AG08395 (cell line): ENCODE data around the gene PPIG.
"Not testable (repeated sequence)": the region's sequence is repeated elsewhere in the genome, so short reads cannot be mapped to it uniquely, and the experiment has no call there.

Experiments
- DNase-seq: peaks from one replicate; pipeline ENCODE4 v3.0.0; 2012; ENCODE audit warnings: mixed read lengths, low spot score

PPIG gene

DNA sequence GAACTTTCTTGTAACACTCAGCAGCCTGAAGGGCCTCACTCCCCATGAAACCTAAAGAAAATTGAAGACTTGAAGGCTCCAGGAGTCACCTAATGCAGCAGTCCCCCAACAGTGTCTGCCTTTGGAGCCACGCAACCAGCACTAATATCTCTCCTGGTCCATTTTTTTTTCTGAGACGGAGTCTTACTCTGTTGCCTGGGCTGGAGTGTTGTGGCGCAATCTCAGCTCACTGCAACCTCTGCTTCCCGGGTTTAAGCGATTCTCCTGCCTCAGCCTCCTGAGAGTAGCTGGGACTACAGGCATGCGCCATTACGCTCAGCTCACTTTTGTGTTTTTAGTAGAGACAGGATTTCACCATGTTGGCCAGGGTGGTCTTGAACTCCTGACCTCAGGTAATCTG lies 12.4 kb downstream of the PPIG start:
- DNase-seq, result not testable (repeated sequence)

DNA sequence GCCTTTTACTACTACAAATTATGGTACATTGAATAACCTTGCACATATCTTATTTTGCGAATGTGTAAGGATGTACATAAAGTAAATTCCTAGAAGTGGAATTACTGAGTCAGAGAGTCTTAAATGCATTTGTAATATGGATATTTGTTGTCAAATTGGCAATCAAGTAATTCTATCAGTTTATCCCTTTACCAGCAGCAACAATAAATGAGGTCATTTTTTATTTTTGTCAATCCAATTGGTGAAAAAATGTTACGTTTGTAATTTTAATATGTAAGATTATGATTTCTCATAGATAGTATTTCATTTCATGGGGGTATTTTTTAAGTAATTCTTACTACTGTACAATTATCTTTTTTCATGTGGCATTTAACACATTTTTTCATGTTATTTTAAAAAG lies 14.8 kb downstream of the PPIG start:
- DNase-seq, result no peak

DNA sequence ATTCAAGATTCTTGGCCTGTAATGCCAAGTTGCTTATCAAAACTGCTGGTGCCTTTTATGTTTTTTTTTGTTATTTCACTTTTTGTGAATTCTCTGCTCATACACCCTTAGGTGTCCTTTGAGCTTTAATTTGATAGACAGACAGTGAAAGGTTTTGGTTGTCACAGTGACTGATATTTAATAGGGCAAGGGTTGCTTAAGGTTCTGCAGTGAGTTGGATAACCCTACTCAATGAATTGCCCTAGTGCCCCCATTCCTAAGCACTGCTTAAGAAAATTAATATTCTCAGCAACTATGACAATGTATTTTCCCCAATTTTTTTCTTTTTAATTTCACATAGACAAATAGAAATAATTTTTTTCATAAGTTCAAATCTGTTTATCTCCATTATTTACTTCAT lies 15.4 kb downstream of the PPIG start:
- no peak for DNase-seq

DNA sequence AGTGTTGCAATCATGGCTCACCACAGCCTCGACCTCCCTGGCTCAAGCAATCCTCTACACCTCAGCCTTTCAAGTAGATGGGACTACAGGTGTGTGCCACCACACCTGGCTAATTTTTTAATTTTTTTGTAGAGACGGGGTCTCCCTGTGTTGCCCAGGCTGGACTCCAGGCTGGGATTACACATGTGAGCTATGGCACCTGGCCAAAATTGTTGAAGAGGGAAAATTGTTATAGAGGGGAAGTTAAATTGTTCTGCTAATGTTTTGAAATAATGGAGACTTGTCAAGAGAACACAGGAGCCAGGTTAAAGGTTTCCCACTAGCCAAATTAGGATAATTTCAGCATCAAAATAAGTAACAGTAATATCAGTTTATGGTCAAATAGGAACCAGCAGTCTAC lies 25.1 kb downstream of the PPIG start:
- no peak for DNase-seq

- no peak for DNase-seq
Observed at GRCh38 chr2:169613876-169614275, 29.7 kb downstream of the PPIG start.

DNA sequence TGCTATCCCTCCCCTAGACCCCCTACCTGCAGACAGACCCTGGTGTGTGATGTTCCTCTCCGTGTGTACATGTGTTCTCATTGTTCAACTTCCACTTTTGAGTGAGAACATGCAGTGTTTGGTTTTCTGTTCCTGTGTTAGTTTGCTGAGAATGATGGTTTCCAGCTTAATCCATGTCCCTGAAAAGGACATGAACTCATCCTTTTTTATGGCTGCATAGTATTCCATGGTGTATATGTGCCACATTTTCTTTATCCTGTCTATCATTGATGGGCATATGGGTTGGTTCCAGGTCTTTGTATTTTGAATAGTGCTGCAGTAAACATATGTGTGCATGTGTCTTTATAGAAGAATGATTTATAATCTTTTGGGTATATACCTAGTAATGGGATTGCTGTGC lies 31.8 kb downstream of the PPIG start:
- not testable (repeated sequence) for DNase-seq

DNA sequence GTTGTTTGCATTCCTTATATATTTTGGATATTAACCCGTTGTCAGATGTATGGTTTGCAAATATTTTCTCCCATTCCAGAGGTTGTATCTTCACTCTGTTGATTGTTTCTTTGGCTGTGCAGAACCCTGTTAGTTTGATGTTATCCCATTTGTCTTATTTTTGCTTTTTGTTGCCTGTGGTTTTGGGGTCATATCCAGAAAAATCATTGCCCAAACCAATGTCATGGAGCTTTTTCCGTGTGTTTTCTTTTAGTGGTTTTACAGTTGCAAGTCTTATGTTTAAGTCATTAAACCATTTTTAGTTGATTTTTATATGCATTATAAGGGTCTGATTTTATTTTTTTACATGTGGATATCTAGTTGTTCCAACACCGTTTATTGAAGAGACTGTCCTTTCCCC lies 35.8 kb downstream of the PPIG start:
- no peak for DNase-seq

DNA sequence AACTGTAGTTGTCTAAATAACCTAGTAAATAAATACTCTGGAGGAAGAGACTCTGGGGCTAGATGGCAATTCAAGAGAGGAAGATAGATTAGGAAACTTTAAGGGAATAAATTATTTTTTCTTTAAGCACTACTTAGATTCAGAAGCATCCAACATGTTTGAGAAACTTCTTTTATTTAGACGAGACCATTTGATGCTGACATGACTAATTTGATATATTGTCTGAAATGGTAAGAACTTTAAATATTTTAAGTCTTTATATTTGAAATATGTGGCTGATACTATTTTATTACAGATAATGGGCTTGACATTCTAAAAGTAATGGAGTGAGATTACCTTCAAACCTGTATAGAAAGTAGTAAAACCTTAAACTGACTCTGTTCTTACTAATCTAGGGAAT lies 36.4 kb downstream of the PPIG start:
- DNase-seq, result no peak

- DNase-seq, result no peak
Observed at GRCh38 chr2:169623235-169623634, 39.1 kb downstream of the PPIG start.

DNA sequence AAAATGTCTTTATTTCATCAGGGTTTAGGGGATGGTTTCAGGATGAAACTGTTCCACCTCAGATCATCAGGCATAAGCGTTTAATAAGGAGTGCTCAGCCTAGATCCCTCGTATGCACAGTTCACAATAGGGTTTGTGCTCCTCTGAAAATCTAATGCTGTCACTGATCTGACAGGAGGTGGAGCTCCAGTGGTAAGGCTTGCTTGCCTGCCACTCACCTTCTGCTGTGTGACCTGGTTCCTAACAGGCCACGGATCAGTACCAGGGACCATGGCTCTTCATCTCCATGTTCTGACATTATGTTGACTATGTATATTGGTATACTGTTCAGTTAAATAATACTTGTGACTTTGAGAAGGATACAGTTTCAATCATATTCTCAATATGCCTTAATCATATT lies 41.6 kb downstream of the PPIG start:
- no peak for DNase-seq

DNA sequence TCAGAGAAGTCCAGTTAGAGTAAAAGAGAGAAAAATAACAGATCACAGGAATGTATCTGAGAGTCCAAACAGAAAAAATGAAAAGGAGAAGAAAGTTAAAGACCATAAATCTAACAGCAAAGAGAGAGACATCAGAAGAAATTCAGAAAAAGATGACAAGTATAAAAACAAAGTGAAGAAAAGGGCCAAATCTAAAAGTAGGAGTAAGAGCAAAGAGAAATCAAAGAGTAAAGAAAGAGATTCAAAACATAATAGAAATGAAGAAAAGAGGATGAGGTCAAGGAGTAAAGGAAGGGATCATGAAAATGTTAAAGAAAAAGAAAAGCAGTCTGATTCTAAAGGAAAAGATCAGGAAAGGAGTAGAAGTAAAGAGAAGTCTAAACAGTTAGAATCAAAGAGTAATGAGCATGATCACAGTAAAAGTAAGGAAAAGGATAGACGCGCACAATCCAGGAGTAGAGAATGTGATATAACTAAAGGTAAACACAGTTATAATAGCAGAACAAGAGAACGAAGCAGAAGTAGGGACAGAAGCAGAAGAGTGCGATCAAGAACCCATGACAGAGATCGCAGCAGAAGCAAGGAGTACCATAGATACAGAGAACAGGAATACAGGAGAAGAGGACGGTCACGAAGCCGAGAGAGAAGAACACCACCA lies 52.4 kb downstream of the PPIG start:
- DNase-seq, result no peak

GRCh38 chr2:169637620-169638019 lies 53.5 kb downstream of the PPIG start:
- DNase-seq, result peak; percentile 27

DNA sequence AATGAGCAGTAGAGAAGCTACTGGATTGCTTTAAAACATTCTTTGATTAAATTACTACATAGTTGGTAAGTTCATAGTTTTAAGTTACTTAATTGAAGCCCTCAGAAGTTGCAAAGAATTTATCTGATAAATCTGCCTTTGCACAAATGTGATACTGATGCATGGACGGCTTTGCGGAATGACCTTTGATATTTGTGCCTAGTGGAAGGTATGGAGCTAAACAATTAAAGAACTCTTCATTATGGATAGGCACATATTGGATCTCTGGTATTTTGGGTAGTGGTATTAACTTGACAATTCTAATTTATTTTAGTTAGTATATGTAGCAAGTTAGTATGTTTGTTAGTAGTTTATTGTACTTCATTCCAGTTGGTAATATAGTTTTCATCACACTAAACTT lies 56.0 kb downstream of the PPIG start:
- DNase-seq, result no peak

DNA sequence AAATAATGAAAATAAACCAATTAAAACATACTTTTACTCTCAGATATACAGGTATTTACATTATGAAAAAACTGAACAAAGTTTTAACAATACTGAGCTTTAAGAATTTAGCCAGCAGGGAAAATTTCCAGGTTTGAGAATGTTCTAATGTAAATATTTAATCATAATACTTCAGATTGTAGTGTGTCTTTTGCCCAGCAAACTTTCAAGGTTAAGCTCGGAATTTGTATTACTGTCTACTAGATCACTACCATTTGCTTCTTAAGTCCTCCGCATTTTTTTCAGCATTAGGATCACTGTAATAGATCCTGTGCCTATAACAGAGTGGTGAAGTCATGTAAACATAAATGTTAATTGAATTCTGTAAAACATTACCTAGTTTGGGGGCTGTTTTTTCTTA lies 57.3 kb downstream of the PPIG start:
- no peak for DNase-seq

DNA sequence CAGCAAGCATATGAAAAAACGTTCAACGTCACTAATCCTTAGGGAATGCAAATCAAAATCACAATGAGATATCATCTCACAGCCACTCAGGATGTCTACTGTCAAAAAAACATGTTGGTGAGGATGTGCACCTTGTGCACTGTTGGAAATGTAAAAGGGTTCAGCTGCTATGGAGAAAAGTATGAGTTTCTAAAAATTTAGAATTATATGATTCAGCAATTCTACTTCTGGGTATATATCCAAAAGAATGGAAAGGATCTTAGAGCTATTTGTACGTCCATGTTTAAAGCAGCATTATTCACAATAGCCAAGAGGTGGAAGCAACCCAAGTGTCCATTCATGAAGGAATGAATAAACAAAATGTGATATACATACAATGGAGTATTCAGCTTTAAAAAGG lies 60.0 kb downstream of the PPIG start:
- DNase-seq, result no peak

- DNase-seq, result no peak
Observed at GRCh38 chr2:169647496-169647895, 63.3 kb downstream of the PPIG start.

DNA sequence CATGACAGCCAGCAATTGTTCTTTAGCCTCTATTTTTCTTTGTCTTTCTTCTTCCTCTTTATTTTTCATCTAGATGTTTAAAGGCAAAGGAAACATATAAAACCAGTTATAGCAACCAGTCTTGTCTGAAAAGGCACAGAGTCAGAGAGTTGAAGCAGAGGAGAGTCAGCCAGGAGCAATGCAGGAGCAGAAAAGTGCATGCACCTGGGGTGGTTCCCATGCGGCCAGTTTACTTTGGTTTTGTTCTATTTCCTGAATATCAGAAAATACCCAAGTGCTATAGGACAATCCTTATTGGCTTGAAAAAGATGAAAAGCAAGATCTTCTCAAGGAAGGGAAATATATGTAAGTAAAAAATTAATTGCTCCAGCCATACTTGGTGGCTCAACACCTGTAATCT lies 65.1 kb downstream of the PPIG start:
- no peak for DNase-seq

- no peak for DNase-seq
Observed at GRCh38 chr2:169653636-169654035, 69.5 kb downstream of the PPIG start.

DNA sequence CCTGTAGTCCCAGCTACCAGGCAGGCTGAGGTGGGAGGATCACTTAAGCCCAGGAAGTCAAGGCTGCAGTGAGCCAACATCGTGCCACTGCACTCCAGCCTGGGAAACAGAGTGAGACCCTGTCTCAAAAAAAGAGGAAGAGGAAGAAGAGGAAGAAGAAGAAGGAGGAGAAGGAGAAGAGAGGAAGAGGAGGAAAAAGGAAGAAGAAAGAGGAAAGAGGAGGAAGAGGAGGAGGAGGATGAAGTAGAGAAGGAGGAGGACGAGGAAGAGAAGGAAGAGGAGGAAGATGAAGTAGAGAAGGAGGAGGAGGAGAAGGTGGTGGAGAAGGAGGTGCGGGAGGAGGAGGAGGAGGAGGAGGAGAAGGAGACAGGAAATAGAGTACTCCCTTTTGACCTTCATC lies 72.0 kb downstream of the PPIG start:
- no peak for DNase-seq

DNA sequence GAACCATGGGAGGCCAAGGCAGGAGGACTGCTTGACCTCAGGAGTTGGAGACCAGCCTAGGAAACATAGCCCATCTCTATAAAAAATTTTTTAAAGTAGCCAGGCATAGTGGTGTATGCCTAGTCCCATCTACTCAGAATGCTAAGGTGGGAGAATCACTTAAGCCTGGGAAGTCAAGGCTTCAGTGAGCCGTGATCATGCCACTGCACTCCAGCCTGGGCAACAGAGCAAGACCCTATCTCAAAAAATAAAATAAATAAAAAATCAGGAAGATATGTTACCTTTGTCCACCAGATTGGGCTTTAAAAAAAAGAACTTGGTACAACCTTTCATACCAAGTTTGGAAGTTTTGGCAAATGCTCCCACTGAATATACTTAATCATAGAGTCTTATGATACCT lies 74.7 kb downstream of the PPIG start:
- no peak for DNase-seq

- no peak for DNase-seq
Observed at GRCh38 chr2:169659320-169659719, 75.2 kb downstream of the PPIG start.

DNA sequence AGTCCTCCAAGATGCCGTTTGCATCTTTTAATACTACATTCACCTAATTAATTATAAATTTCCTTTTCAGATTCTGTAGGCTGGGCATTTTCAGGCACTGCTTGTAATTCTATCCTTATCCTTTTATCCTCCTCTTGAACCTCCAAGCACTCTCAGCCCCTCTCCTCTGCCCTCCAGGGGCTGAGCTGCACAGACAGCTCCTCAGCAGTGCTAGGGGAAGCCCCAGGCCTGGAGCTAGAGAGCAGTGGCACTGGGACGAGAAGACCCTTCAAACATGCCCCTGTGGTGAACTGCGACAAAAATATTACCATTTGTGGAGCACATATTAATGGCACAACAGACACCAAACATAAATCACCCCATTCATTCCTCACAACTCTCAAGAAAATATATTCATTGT lies 77.1 kb downstream of the PPIG start:
- no peak for DNase-seq

DNA sequence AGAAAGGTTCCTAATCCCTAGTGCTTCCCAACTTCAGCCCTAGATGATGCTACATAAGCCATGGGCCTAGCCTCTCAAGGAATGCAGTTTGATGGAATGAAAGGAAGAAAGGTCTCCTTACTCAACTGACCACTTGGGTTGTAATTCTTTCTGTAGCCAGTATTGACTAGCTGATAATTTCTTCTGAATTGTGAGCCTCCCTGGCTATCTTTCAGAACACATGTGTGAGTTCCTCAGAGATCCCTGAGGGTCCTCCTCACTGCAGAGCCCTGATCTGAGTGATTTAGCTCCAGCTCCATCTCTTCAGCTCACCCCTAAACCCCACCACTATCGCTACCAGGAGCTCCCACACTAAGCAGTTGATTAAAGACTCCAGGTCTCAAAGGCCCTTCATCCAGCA lies 78.6 kb downstream of the PPIG start:
- no peak for DNase-seq

DNA sequence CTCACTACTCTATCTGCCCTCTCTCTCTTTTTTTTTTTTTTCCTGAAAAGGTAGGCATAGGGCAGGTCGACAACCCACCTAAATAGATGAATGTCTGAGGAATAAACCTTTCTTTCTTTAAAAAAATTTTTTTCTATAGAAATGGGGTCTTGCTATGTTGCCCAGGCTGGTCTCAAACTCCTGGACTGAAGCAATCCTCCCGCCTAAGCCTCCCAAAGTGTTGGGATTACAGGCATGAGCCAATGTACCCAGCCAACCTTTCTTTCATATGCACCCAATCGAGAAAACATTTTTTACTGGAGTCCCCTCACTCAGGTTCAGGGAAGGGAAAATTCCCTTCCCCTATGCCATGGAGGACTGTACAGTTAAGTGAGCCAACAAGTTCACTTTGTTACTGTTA lies 79.1 kb downstream of the PPIG start:
- DNase-seq, result no peak

DNA sequence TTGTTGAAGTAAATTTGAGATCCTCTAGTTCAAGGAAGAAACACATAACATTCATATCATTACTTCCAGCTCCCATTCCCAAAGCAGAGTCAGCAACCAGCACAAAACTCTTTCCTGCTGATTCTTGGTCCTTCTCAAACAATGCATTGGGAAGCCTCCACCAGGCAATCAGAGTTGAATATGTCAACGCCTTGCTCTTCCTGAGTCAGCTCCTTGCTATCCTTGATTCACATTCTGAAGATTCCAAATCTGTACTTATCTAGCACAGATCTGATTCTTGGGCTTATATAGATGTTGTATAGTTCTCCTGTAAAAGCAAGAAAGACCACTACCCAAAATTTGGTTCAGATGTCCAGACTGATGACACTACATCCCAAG lies 80.4 kb downstream of the PPIG start:
- peak; percentile 13 for DNase-seq
